NCI-H146 treated with DMSO at 0.1 percent for 48 hours (cell line): ENCODE data around the gene IL17REL.

Experiments
- DNase-seq: peaks from one replicate; lab custom pipeline; 2025; ENCODE audit not compliant: unreplicated experiment; lab: John Stamatoyannopoulos, UW

The IL17REL gene

GRCh38 chr22:50046481-50047245 lies 34.1 kb upstream of the IL17REL start:
- DNase-seq: no peak

- DNase-seq: no peak
Observed at GRCh38 chr22:50046019-50046415, 33.5 kb upstream of the IL17REL start.

DNA sequence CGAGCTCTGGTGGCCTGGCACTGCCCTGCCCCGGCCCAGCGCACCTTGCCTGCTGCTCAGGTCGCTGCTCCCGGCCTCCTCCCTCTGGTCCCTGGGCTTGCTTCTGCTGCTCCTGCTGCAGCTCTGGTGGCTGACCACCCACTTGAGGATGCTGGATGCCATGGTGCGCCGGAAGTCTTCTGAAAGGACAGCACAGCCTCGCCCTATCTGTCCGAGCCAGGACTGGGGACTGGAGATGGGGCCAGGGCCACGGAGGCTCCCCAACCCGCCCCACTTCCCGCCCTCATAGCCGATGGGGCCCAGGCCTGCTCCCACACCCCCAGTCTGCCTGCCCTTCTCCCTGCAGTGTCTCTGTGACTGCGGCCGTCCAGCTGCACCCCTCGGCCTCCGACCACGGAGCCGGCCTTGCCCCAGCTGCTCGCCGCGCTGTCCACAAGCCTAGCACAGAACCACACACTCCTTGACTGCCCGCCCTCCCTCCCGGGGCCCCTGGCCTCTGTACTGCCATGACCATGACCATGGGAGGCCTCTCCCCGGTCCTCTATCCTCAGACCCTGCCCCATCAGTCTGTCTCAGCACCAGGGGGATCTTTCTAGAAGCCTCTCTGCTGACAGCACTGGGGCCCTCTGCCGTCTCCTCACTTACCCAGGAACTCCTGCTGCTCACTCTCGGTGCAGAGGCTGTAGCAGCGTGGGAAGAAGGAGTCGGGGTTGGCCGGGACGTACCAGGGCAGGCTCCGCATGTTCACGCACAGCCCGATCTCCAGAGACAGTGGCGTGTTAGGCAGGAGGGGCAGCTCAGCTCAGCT lies 32.9 kb upstream of the IL17REL start:
- no peak for DNase-seq

DNA sequence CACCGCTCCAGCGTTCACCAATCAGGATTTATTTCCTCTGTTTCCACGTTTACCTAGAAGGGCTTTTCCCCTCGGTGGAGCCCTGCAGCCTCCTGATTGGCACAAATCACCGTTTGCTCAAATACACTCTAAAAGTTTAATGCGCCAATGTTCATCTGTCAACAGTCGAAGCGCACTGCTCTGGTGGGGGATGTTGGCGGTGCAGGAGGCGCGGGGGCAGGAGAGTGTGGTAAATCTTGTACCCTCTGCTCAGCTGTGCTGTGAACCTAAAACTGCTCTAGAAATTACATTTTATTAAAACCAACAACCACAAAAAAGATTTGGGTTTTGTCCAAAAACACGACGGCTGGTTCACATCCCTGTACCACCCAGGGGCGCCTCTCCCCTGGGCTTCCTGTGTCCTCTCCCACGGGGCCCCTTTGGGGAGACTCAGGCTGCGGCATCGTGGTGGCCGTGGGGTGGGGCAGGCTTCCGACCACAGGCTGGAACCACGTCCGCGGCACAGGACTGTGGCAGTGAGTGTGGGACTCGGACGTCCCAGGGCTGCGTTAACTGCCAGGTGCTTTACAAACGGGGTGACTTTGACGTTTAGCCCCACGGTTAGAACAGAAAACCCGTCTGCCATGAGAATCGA lies 32.0 kb upstream of the IL17REL start:
- DNase-seq: no peak

DNA sequence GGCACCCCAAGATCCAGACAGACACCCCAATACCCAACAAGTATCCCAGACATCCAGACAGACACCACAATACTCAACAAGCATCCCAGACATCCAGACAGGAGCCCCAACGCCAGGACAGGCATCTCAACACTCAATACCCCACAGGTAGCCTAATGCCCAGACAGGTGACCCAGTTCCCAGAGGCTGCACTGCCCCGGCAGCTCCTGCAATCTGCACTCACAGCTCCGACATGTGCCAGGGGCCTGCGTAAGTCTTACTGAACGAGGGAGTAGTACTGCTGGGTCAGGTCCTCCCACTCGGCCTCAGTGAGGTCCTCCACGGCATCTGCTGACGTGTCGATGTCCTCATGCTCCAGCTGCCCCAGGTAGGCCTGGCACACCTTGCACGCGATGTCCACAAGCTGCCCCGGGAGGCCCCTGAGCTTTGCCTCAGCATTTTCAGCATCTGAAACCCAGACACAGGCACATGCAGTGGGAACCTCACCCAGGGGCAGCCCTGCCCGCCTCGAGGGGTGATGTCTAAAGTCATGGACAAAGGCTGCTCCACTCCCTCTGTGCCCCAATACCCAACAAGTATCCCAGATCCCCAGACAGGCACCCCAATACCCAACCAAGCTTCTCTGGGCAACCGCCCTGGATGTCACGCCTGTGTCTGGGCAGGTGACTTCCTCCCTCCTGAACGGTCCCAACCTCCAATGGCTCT lies 28.9 kb upstream of the IL17REL start:
- no peak for DNase-seq

DNA sequence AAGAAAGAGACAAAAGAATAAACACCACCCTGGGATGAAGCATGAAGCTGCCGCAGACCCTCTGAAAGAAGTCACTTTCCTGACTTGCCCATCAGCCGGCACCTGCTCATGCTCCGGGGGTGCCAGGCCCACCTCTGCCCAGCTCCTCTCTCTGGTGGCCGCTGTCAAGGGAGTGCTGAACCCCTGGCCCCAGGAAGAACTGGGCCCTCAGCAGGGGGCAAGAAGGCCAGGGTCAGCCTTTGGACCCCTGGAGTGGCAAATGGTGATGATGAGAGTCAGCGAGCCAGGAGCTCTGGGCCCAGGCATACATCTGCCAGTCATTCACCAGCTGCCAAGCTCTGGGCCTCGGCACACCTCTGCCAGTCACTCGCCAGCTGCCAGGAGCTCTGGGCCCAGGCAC lies 28.2 kb upstream of the IL17REL start:
- no peak for DNase-seq

- DNase-seq: no peak
Observed at GRCh38 chr22:50039669-50040443, 27.3 kb upstream of the IL17REL start.

- DNase-seq: no peak
Observed at GRCh38 chr22:50035976-50036724, 23.6 kb upstream of the IL17REL start.

DNA sequence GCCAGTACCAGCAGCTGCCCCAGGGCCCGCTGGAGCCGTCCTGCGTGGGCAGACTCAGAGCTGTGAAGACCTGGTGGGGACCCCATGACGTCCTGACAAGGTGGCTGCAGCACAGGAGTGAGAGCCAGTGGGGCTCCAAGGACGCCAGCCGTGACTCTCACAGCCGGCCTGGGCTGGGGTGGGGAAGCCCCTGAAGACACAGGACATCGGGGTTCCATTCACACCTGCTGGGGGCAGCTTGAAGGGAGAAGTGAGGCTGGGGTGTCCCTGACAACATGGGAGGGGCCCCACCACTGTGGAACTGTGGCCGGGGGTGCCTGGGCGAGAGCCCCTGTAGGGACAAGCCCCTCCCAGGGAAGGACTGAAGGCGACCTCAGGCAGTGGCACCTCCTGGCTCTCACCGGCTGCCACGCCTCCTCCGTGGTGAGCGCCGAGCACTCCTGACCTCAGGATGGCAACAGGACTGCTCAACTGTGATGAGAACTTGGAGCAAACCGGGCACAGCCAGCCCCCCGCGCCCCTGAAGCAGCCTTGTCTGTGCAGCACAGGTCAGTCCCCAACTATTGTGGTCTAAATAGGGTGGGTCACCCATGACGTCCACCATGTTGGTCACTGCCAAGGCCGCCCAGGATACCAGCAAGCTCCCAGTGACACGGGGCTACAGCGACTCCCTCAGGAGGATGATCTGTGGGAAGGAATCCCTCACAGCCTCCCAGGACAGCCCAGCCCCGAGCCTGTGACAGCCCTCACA lies 22.7 kb upstream of the IL17REL start:
- DNase-seq: no peak

GRCh38 chr22:50034126-50035081 lies 21.8 kb upstream of the IL17REL start:
- no peak for DNase-seq

- DNase-seq: no peak
Observed at GRCh38 chr22:50032941-50033601, 20.5 kb upstream of the IL17REL start.

- DNase-seq: no peak
Observed at GRCh38 chr22:50032109-50032871, 19.7 kb upstream of the IL17REL start.

DNA sequence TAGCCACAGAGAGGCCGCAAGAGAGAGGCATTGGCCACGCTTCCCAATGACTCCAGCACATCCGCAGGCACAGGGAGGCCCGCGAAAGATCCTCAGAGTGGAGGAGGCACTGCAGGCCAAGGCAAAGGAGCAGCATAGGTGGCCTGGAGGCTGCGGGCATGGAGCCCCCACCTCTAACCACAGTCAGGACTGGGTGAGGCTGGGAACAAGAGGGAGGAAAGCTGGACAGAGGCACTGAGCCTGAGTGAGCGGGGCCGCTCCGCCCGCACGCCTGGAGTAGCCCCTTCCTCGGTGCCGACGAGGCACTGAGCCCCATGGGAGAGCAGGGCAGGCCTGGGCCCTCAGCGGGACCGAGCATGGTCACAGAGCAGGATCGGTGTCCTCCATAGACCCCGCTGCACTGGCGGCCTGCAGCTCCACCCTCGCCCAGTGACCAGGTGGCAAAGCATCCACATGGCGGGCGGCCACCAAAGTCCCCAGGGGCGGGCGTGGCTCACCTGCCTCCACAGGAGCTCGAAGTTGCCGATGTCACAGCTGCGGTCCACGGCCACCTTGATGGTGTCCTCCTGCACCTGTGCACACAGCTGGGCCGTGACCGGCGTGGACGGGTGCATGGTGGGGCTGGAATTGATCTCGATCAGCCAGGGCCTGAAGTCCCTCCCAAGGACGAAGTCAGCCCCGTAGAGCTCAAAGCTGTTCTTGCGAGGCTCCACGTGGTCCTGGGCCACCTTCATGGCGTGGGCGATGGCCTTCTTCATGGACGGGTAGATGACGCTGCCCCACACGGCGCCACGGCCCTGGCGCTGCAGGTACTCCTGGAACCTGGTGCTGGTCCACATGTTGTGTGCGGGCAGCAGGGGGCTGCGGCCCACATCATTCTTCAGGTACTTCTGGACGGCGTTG lies 18.9 kb upstream of the IL17REL start:
- DNase-seq: no peak

DNA sequence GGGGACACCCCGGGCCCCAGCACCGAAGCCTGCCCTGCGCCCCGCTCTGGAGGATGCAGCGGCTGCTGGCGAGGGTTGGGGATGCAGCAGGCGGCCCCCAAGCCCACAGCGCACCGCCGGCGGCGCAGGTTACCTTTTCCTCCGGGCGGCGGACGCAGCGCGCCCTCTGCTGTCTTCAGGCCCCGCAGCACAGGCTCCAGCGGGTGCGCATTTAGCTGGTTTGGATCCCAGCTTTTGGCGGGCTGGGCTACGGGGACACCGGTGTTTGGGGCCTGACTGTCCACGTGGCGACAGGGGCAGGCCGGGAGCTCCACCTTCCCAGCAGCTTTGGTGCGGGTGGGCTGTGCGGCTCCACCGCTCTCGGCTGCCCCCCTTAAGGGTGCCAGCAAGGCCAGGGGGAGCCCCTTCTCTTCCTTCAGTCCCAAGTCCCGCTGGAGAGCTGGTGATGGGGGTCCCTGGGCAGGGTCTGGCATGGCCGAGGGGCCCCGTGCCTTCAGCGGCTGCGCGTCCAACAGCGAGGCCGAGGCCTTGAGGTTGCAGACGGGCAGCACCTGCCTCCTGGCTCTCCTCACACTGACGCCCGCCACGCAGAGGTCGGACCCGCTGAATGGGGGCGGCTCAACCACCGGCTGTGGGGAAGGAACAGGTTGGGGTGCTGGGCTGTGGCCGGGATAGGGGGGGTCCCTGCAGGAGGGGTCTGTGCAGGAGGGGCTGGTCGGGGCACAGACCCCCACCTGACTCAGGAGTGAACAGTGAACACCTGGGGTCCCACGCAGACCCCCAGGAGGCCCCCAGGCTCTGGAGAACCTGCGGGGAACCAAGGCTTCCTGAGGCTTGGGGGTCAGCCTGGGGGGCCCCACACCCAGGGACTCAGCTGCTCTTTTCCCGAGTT lies 18.0 kb upstream of the IL17REL start:
- no peak for DNase-seq
